Limb (tissue), 2 donors: ENCODE data around the gene EXOSC2.

Source experiments
- DNase-seq, 2 donors: peaks; one replicate each; pipeline ENCODE4 v3.0.0-alpha.2; 2016; ENCODE audit errors: extremely low spot score in 2 of 2

The EXOSC2 gene, protein sequence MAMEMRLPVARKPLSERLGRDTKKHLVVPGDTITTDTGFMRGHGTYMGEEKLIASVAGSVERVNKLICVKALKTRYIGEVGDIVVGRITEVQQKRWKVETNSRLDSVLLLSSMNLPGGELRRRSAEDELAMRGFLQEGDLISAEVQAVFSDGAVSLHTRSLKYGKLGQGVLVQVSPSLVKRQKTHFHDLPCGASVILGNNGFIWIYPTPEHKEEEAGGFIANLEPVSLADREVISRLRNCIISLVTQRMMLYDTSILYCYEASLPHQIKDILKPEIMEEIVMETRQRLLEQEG

GRCh38 chr9:130693426-130694191 lies at the start of gene EXOSC2:
EXOSC2 (plus strand) TSS chr9:130693780; CDS start chr9:130693792, 12 bp downstream.
- peak; percentile 97 to 98 for DNase-seq

- DNase-seq, result no peak
Measured at GRCh38 chr9:130651221-130651620, 42.4 kb upstream of the EXOSC2 start.

GRCh38 chr9:130651752-130652151 lies 41.8 kb upstream of the EXOSC2 start:
- DNase-seq, result no peak

GRCh38 chr9:130654879-130655278 lies 38.7 kb upstream of the EXOSC2 start:
- no peak for DNase-seq

DNA sequence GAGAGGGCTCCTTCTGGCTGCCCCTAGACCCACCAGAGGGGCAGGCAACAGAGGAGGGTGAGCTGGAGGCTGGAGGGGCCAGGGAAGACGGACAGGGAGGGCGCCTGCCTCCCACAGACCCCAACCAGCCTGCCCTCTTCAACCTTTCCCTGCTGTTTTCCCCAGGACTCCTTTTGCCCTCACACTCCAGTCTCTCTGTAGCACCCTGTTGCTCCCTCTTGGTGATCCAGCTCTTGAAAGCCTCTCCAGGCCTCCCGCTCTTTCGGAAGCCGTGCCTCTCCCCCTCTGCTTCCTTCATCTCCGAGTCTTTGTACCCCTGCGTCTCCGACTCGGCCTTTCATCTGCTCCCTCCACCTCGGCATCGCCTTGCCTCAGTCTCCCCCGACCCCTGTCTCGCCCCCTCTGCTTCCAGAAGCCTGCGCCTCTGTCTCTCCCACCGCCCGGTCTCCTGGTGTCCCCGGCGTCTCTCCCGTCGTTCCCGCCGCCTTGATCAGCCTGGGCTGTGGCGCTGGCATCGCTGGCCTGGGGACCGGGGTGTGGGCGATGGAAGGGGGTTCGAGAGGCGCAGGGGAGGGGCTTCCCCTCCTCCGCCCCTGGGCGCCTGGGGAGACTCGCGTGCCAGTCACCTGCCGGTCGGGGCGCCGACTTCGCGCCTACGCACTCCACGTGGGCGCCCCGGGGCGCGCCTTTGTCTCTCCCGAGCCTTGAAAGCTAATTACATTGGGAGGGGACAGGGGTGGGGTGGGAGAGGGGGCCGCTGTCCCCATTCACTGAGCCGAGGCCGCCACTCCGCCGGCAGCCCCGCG lies 34.5 kb upstream of the EXOSC2 start:
- DNase-seq, result peak in 1 of 2 donors; percentile 39

GRCh38 chr9:130659699-130660248 lies 33.8 kb upstream of the EXOSC2 start:
- peak in 1 of 2 donors; percentile 51 for DNase-seq

- no peak for DNase-seq
Measured at GRCh38 chr9:130660326-130660682, 33.3 kb upstream of the EXOSC2 start.

- DNase-seq, result peak in 1 of 2 donors; percentile 51
Measured at GRCh38 chr9:130660683-130661450, 32.7 kb upstream of the EXOSC2 start.

DNA sequence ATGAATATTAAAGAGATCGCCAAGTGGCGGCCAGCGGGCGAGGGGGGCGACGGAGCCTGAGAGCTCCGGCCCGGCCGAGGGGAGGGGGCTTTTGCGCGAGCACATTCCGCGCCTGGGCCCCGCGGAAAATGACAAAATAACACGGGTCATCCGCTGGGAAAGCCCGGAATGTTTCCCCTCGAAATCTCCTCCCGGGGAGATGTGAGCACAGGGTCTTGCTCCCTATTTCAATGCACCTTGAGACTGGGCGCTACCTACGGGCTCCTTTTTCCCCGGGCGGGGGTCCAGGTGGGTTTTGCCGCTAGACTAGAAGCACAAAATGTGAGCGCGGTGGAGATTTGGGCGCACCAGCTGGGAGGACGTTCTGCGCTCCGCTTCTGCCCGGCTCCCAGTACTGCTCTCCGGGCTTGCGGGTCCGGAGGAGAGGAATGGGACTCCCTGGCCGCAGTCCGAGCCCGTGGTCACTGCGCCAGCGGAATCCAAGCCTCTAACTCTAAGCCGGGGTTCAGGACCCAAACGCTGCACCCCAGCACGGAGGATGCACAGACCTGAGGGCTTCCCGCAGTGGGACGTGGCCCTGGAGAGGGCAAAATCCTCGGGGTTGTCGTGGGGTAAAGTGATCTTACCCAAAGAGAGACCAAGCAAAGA lies 32.0 kb upstream of the EXOSC2 start:
- no peak for DNase-seq

DNA sequence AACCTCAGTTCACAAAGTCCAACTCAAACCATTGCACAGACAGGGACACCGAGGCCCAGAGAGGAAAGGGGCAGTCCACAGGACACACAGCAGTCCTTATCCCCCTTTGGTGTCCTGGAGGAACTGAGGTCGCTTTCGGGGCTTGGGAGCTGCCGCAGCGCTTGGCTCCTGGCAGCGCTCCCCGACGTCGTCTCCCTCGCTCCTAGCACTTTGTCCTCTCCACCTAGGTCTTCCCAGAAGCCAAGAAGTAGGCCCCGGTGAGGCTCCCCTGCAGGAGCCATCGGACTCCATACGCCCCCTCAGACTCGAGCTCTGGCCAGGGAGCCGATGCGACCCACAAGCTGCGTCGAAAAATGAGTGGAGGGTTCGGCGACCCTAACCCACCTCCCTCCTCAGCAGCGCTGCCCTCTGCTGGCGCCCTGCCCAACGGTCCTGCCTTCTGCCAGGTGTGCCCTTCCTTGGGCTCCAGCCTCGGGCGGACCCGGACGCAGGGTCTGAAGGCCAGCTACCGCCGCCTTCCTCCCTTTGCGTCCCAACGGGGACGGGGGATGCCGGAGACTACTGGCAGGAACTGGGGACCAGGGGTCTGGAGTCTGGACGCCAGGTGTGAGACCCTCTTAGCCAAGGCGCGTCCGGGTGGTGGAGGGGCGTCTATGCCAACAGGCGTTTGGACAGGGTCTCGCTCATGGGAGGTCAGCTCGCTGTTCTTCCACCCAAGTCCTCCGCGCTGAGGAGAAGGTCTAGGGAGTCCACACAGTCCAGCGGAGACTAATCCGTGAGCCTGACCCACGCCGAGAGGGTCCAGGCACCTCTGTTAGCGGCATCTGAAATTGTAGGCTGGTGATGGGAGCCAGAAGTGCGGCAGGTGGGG lies 31.2 kb upstream of the EXOSC2 start:
- no peak for DNase-seq

DNA sequence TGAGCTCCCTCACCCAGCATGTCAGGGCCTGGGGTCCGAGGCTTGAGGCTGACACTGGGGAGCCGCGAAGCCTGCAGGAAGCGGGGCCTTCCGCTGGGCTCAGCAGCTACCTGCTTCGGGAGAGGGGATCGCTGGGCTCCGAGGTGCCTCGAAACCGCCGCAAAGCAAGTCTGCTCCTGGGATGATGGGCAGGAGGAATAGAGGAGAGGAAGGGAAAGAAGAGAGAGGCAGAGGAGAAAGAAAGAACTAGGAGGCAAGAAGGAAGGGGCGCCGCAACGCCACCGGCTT lies 30.7 kb upstream of the EXOSC2 start:
- DNase-seq, result no peak

DNA sequence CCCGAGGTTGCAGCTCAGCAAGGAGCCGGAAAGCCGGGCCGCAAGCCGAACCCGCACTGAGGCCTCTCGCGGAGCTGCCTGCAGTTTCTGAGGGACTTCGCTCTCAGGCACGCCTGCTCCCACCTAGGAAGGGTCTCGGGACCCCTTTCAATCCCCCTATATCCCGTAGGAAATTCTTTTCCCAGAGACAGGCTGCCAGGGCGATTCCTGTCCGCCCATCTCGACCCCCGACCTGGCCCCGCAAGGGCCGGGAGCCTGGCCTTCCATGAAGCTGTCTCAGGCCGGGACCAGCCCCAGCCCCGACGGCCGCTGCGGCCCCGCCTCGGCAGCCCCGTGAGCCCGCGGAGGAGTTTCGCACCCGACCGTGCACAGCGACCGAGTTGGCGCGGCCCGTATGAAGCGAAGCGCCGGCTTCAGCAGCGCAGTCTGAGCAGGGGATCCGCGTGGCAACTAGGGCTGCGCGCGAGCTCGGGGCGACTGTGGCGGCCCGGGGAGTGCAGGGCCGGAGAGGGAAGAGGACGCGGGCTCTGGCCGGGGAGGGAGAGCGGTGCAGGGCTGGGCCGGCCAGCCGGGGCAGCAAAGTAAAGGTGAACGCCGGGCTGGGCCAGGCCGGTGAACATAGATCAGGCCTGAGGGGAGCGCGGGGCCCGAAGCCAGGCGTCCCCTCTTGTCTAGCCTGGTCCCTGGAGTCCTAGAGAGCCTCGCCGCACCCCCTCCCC lies 30.2 kb upstream of the EXOSC2 start:
- no peak for DNase-seq

- DNase-seq, result peak in 1 of 2 donors; percentile 67
Measured at GRCh38 chr9:130663977-130664250, 29.7 kb upstream of the EXOSC2 start.

DNA sequence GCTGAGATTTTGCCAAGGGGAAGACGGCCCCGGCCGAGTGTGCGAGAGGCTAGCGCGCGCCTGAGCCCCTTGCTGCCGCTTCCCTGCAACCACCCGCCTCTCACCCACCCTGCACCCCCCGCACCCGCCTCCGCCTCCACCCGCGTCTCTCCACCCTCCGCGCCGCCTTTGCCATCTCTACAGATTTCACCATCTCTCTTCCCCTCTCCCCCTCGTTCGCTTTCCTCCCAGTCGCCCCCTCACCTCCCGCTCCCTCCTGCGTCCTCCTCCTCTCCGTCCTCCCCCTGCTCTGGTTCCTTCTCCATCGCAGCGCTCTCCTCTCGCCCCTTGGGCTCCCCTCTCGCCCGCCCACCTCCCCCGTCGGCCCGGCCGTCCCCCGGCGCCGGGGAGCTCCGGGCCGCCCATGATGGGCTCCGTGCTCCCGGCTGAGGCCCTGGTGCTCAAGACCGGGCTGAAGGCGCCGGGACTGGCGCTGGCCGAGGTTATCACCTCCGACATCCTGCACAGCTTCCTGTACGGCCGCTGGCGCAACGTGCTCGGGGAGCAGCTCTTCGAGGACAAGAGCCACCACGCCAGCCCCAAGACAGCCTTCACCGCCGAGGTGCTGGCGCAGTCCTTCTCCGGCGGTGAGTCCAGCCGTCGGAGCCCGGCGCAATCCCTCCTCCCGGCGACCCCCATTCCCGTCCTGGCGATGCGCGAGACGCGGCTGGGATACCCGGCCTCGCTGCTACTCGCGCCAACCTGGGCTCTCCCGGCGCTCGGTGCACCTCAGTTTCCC lies 29.1 kb upstream of the EXOSC2 start, which contains the start of gene PRDM12:
Gene PRDM12 (plus strand): TSS at position 344 of the 778 bp plus-strand sequence. CDS start 60 bp downstream, at position 404.
- no peak for DNase-seq

- no peak for DNase-seq
Measured at GRCh38 chr9:130665029-130665430, 28.6 kb upstream of the EXOSC2 start.

GRCh38 chr9:130665431-130666392 lies 27.9 kb upstream of the EXOSC2 start:
- DNase-seq, result no peak

- no peak for DNase-seq
Measured at GRCh38 chr9:130666393-130667119, 27.0 kb upstream of the EXOSC2 start.
